ENCODE measurements around the gene PTPRQ. TPM values are rescaled to one million over a fixed set of nuclear protein-coding genes. Genes with fewer than 3 reads are reported as not detected.

The PTPRQ gene
- total RNA-seq, 1 donor from 2014 or later = 0.25 TPM

DNA sequence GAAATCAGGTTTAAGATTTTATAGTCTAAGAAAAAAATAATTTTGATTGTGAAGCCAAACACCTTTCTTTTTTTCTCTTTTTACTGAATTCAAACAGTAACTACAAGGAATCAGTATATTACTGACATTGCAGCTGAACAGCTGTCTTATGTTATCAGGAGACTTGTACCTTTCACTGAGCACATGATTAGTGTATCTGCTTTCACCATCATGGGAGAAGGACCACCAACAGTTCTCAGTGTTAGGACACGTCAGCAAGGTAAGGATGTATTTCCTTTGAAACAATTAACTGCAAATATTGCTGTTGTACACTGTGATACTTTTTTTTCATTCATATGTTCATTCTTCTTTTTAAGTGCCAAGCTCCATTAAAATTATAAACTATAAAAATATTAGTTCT is 50.8 kb downstream of the PTPRQ start:
- TF ChIP-seq POLR2AphosphoS5 (IDR thresholded peaks at IDR 0.05; ENCODE audit: insufficient read depth in 1 of 2, low read depth in 1 of 2) = no peak
- no peak for TF ChIP-seq POLR2A (IDR thresholded peaks at IDR 0.05)
- TF ChIP-seq, protein P1, sequence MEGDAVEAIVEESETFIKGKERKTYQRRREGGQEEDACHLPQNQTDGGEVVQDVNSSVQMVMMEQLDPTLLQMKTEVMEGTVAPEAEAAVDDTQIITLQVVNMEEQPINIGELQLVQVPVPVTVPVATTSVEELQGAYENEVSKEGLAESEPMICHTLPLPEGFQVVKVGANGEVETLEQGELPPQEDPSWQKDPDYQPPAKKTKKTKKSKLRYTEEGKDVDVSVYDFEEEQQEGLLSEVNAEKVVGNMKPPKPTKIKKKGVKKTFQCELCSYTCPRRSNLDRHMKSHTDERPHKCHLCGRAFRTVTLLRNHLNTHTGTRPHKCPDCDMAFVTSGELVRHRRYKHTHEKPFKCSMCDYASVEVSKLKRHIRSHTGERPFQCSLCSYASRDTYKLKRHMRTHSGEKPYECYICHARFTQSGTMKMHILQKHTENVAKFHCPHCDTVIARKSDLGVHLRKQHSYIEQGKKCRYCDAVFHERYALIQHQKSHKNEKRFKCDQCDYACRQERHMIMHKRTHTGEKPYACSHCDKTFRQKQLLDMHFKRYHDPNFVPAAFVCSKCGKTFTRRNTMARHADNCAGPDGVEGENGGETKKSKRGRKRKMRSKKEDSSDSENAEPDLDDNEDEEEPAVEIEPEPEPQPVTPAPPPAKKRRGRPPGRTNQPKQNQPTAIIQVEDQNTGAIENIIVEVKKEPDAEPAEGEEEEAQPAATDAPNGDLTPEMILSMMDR (IDR thresholded peaks at IDR 0.05) = no peak
- no peak overlapping the region for H3K27ac ChIP-seq
- intact Hi-C loops (cut with DNase I) = no loop called here
- no peak for DNase-seq (ENCODE audit: extremely low spot score in 2 of 2)
- no peaks in the 10 kb centered on the region for H3K27me3 ChIP-seq
- H3K9me3 ChIP-seq = no peaks in the 10 kb centered on the region
- no peaks in the 10 kb centered on the region for H3K36me3 ChIP-seq
- H3K4me1 ChIP-seq = no peaks in the 10 kb centered on the region
- H3K4me3 ChIP-seq = no peak overlapping the region

DNA sequence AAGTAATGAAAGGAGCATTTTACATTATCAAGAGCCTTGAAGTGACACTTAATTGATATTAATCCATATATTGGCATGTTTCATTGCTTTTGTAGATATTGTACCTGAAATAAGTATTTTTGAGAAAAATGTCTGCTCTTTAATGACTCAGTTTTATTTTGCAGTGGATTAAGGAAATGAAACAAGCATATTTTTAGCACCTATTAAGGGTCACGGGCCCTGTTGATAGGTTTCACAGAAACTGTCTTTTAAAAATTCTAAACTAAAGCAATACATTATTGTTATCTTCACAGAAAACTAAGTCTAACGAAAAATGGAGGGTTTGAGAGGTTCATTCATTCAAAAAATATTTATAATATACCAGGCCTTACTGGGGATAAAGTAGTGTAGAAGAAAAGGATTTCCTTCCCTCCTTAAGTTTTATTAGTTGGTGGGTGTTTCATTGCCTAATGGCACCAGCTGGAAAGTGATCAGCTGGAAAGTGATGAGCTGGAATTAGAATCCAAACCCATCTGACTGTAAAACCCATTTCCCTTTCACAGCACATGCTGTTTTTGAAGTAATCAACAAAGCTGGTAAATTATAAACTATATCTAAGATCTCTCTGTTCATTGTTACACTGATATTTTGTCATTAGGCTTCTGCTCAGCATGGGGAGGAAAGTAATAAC is 54.2 kb downstream of the PTPRQ start:
- H3K27ac ChIP-seq = no peak overlapping the region
- no peaks in the 10 kb centered on the region for H3K27me3 ChIP-seq
- H3K4me3 ChIP-seq = no peak overlapping the region
- intact Hi-C loops (cut with DNase I) = no loop called here
- DNase-seq (ENCODE audit: extremely low spot score in 2 of 2) = no peak
- no peaks in the 10 kb centered on the region for H3K9me3 ChIP-seq
- no peaks in the 10 kb centered on the region for H3K4me1 ChIP-seq
- TF ChIP-seq, protein P1 (IDR thresholded peaks at IDR 0.05) = no peak
- TF ChIP-seq POLR2A (IDR thresholded peaks at IDR 0.05) (no peak), POLR2AphosphoS5 (IDR thresholded peaks at IDR 0.05; ENCODE audit: insufficient read depth in 1 of 2, low read depth in 1 of 2) (no peak)
- no peaks in the 10 kb centered on the region for H3K36me3 ChIP-seq

DNA sequence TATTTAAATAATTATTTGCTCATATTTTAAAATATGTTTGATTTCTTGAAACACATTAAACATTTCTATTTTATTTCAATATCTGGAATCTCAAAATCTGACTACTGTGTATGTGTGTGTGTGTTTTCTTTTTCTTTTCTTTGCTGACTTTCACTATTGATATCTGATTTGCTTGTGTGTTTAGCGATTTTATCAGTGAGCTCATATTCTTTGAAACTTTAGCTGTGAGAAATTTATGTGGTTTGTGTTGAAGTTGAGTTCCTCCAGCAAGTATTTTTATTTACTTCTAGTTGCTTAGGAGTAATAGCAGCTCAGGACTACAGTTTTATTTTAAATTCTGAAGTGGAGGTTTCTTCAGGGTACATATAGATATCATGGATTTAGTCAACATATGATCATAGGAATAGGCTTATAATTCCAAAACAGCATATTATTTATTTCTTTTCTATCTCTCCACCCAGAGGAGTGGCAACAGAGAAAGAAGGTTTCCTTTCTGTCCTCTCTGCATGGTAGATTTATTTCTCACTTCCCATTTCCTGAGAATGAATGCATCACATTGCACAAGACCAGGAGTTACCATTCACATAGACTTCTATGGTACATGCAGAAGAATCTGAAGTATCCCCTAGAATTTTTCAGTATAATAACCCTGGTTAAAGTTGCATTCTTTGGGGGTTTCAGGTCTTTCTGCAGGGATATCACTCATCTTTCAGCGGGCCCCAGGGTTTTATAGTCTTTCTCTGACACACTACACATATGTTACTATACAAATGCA is 60.5 kb downstream of the PTPRQ start:
- DNase-seq (ENCODE audit: extremely low spot score in 2 of 2) = no peak
- H3K4me3 ChIP-seq = no peak overlapping the region
- no peaks in the 10 kb centered on the region for H3K36me3 ChIP-seq
- intact Hi-C loops (cut with DNase I) = no loop called here
- H3K9me3 ChIP-seq = no peaks in the 10 kb centered on the region
- TF ChIP-seq, protein P1 (IDR thresholded peaks at IDR 0.05) = no peak
- TF ChIP-seq POLR2A (IDR thresholded peaks at IDR 0.05) (no peak), POLR2AphosphoS5 (IDR thresholded peaks at IDR 0.05; ENCODE audit: insufficient read depth in 1 of 2, low read depth in 1 of 2) (no peak)
- no peaks in the 10 kb centered on the region for H3K27me3 ChIP-seq
- no peaks in the 10 kb centered on the region for H3K4me1 ChIP-seq
- no peak overlapping the region for H3K27ac ChIP-seq

GRCh38 chr12:80509781-80510556 is 65.9 kb downstream of the PTPRQ start:
- H3K27ac ChIP-seq = no peak overlapping the region

More at GRCh38 chr12:80509781-80510556, 65.9 kb downstream of the PTPRQ start:
- Histone ChIP-seq H3K36me3 (no peaks in the 10 kb centered on the region), H3K9me3 (no peaks in the 10 kb centered on the region), H3K4me3 (no peak overlapping the region), H3K4me1 (no peaks in the 10 kb centered on the region), H3K27me3 (no peaks in the 10 kb centered on the region)
- DNase-seq (ENCODE audit: extremely low spot score in 2 of 2) = no peak
- intact Hi-C loops (cut with DNase I) = no loop called here
- TF ChIP-seq POLR2A (IDR thresholded peaks at IDR 0.05) (no peak), POLR2AphosphoS5 (IDR thresholded peaks at IDR 0.05; ENCODE audit: insufficient read depth in 1 of 2, low read depth in 1 of 2) (no peak)
- TF ChIP-seq, protein P1 (IDR thresholded peaks at IDR 0.05) = no peak

All from vagina (tissue), 2 donors.